Fibroblast of the aortic adventitia (primary cell): ENCODE results near the gene SLC43A2. TPM values are rescaled to one million over a fixed set of nuclear protein-coding genes. Genes with fewer than 3 reads are reported as not detected.
"Not testable (repeated sequence)": the region's sequence is repeated elsewhere in the genome, so short reads cannot be mapped to it uniquely, and the experiment has no call there.

Experiments
- DNase-seq: peaks from one replicate; pipeline ENCODE4 v3.0.0-alpha.2; 2010; ENCODE audit warnings: low read depth
- H3K4me3 ChIP-seq: 2 replicates; pipeline ENCODE4 v1.5.1; 2011; ENCODE audit warnings: low read depth, mild to moderate bottlenecking, control low read depth, low read length, moderate library complexity
- total RNA-seq: library from RNA; depleted of rRNA; stranded (reverse); fragments of >200 nt; gene quantifications from 2 replicates; pipeline ENCODE4 v1.2.3, GENCODE V29; 2012; ENCODE audit warnings: low replicate concordance
- TF ChIP-seq, protein P1 (sequence below): IDR thresholded peaks from 2 replicates; pipeline ENCODE4 v1.5.1; 2011; ENCODE audit warnings: mild to moderate bottlenecking, low read length, control low read depth, inconsistent platforms; ENCODE audit not compliant: insufficient read depth

The SLC43A2 gene
- total RNA-seq, result 3.0 and 9.3 TPM in 2 replicates

DNA sequence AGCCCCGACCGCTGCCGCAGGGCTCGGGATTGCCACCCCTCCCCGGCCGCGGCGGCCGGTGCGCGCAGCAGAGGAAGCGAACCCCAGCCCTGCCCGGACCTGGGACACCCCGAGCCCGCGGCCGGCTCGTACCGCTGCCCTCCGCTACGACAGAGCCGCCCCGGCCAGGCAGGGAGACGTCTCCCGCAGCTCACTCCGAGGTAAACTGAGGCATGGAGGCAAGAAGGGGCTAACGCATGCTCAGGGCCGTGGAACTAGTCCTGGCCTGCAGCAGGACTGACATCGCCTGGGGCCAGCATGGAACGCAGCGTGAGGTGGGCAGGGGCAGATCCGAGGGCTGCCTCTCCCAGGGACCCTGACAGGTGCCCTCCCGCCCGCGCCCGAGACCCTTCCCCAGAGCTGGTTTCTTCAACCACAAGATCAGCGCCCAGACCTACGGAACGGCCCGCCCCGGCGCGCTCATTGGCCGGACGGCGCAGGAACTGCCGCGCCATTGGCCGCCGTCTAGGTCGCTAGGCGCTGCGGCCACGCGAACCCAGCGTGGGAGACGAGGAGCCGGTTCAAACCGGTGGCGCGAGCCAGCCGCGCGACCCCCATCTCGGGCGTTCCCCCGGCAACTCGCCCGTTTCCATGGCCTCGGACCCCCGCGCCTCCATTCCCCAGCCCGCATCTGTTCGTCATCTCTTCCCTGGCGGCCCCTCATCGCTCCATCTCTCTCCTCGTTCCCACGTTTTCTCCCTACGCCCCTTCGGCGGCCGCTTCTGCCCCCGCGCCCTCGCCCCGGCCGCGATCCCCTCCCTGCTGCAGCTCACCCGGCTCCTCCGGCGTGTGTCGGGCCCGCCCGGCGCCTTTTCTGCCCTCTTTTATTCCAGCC lies at the start of gene SLC43A2:
Gene SLC43A2, minus strand, starts transcription at position 853 of the 874 bp plus-strand sequence. CDS start 960 bp downstream, outside the sequence.
- TF ChIP-seq, protein P1, sequence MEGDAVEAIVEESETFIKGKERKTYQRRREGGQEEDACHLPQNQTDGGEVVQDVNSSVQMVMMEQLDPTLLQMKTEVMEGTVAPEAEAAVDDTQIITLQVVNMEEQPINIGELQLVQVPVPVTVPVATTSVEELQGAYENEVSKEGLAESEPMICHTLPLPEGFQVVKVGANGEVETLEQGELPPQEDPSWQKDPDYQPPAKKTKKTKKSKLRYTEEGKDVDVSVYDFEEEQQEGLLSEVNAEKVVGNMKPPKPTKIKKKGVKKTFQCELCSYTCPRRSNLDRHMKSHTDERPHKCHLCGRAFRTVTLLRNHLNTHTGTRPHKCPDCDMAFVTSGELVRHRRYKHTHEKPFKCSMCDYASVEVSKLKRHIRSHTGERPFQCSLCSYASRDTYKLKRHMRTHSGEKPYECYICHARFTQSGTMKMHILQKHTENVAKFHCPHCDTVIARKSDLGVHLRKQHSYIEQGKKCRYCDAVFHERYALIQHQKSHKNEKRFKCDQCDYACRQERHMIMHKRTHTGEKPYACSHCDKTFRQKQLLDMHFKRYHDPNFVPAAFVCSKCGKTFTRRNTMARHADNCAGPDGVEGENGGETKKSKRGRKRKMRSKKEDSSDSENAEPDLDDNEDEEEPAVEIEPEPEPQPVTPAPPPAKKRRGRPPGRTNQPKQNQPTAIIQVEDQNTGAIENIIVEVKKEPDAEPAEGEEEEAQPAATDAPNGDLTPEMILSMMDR, result no peak
- peak; percentile 69 for DNase-seq
- H3K4me3 ChIP-seq, result peak within 1 kb of the TSS; percentile 90

DNA sequence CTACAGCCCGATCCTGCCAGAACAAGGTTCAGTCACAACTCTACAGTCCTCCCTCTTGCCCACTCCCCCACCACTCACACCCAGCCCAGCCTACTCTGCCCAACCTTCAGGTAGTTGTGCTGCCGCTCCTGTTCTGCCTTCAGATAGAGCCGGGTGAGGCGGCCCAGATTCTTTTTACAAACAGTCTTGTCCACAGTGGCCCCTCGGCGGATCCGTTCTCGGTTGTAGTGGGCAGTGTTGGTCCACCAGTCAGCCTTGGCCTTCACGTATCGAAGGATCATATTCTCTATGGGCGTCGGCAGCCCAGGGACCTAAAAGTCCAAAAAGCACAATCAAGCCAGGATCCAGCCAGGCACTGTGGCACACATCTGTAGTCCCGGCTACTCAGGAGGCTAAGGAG lies 47.8 kb upstream of the SLC43A2 start:
- H3K4me3 ChIP-seq, result no peak overlapping the region
- no peak for DNase-seq
- TF ChIP-seq, protein P1, result no peak

DNA sequence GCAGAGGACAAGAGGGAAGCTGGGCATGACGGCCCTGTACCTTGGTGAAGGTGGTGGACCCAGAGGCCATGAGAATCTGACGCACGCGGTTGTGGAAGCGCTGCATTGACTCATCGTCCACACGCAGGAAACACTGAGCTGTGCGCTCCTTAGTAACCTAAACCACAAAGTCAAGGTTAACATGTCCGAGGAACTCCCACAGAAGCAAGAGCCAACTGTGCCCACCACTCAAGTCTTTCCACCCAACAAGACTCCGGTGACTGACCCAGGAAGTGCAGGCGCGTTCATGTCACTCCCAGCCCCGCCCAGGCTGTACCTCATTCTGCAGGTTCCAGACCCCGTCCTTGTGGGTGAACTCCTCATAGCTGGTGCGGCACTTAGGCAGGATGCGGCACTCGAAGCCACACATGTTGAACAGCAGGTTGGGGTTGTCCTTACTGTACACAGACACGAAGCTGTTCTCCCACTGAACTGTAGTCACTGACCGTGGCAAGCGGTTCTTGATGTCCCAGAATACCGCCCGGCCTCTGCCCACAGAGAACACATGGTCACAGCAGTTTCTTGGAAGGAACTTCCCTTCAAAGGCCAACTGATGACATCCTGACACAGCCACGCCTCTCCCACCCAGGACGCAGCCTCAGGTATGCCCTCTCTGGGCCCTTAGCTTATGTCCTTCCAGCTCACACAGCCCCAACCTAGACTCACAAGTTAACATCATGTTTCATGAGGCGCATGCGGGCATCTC lies 44.6 kb upstream of the SLC43A2 start:
- TF ChIP-seq, protein P1, result no peak
- no peak overlapping the region for H3K4me3 ChIP-seq
- no peak for DNase-seq

DNA sequence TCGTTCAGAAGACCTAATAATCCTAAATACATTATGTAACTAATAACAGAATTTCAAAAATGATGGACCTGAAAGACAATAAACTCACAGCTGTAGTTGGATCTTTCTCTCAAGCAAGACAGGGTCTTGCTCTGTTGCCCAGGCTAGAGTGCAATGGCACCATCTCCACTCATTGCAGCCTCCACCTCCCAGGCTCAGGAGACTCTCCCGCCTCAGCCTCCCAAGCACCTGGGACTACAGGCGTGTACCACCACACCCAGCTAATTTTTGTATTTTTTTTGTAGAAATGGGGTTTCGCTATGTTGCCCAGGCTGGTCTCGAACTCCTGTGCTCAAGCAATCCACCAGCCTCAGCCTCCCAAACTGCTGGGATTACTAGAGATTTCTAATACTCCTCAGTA lies 35.3 kb upstream of the SLC43A2 start:
- H3K4me3 ChIP-seq, DNase-seq: not testable (repeated sequence)

DNA sequence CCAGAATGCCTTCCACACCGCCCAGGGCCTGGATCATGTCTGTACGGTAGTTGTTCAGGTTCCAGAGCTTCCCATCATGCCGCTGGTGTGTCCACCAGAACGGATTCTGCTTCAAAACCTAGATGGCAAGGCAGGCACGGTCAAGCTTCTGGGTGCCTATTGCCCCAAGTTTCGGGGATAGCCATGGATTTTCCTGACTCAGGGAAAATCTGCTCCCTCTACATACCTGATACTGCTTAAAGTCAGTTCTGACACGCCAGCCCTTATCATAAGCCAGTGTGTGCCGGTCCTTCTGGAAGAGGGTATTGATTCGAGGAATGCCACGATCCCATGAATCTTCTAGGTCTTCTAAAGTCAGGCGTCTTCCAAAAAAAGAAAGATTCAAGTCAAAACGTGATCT lies 32.4 kb upstream of the SLC43A2 start:
- TF ChIP-seq, protein P1, result no peak
- H3K4me3 ChIP-seq, result no peak overlapping the region
- no peak for DNase-seq

DNA sequence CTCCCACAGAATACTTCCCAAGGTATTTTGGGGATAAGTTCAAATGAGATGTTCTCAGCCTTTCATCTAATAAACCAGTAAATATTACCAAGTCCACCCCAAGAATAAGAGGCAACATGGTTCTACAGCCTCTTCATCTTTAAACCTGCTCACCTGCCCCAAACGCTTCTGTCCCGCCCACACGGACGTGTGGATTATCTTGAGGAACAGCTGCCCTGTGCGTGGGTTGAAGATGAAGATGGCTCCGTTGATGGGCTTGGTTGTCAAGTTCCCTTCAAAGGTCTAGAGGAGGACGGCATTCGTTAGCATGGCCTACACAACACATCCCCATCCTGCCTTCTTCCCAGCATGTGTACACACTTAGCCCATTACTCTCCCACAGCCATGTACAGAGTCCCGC lies 29.5 kb upstream of the SLC43A2 start:
- TF ChIP-seq, protein P1, result no peak
- H3K4me3 ChIP-seq, result no peak overlapping the region
- no peak for DNase-seq

DNA sequence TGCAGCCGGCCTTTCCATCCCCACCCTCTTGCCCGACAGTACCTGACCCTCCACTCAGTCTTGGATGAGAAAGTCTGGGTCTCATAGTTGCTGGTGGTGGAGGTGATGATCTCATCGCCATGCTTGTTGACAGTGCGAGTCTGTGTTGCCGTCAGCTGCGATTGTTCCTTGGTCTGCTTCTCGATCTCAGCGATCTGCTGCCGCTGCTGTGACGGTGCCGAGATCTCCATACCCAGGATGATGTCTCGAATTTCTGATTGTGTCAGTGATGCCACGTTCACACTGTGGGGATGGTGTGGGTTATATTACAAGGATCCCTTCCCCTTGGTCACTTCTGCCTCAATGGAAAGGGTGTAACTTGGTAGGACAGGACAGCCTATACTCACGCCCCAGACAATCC lies 25.1 kb upstream of the SLC43A2 start:
- no peak for DNase-seq
- H3K4me3 ChIP-seq, result no peak overlapping the region

DNA sequence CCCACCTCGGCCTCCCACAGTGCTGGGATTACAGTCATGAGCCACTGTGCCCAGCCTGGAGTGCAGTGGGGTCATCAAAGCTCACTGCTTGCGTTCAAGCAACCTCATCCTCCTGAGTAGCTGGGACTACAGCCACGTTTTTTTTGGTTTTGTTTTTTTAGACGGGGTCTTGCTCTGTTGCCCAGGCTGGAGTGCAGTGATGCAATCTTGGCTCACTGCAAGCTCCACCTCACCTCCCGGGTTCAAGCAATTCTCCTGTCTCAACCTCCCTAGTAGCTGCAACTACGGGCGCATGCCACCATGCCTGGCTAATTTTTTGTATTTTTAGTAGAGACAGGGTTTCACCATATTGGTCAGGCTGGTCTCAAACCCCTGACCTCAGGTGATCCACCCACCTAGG lies 24.2 kb upstream of the SLC43A2 start:
- not testable (repeated sequence) for DNase-seq, H3K4me3 ChIP-seq

More for the DNA sequence above, 25.1 kb upstream of the SLC43A2 start:
- TF ChIP-seq, protein P1, result no peak
